SU-DHL-6 (cell line): ENCODE data around the gene LSM7.

Experiments
- H2AFZ ChIP-seq: fragments of 200-600 bp; sonication (generic); 2 replicates; pipeline ENCODE4 v1.6.1; 2014; ENCODE audit warnings: low read depth, mild to moderate bottlenecking, moderate library complexity, mixed read lengths, antibody characterized with exemption, low read length; ENCODE audit not compliant: severe bottlenecking
- H3F3A ChIP-seq: fragments of 200-600 bp; shearing (Covaris generic); 2 replicates; pipeline ENCODE4 v1.6.0; 2016; ENCODE audit warnings: antibody characterized with exemption, mild to moderate bottlenecking; ENCODE audit not compliant: insufficient read depth
- H3K27ac ChIP-seq: fragments of 200-600 bp; sonication (generic); 2 replicates; pipeline ENCODE4 v1.5.1; 2016; ENCODE audit warnings: low read depth, mild to moderate bottlenecking, low read length, moderate library complexity, mixed read lengths
- H3K27me3 ChIP-seq: fragments of 200-600 bp; sonication (generic), shearing (Covaris generic); 2 replicates; pipeline ENCODE4 v1.6.0; 2014; ENCODE audit warnings: mild to moderate bottlenecking, low read length
- H3K36me3 ChIP-seq: fragments of 200-600 bp; sonication (generic); 2 replicates; pipeline ENCODE4 v1.6.1; 2014; ENCODE audit warnings: mild to moderate bottlenecking, low read length, mixed read lengths
- H3K4me2 ChIP-seq: fragments of 300-600, 200-600 bp; shearing (Covaris generic), sonication (generic); 2 replicates; pipeline ENCODE4 v1.6.0; 2014; ENCODE audit warnings: low read length, low read depth, mild to moderate bottlenecking; ENCODE audit not compliant: poor library complexity, severe bottlenecking
- H3K4me3 ChIP-seq: fragments of 200-600 bp; sonication (generic); 2 replicates; pipeline ENCODE4 v1.5.1; 2014; ENCODE audit warnings: antibody characterized with exemption, low read length, mild to moderate bottlenecking, mixed read lengths; ENCODE audit not compliant: insufficient read depth, poor library complexity, severe bottlenecking
- H3K79me2 ChIP-seq: fragments of 200-600 bp; sonication (generic); 2 replicates; pipeline ENCODE4 v1.6.1; 2014; ENCODE audit warnings: mild to moderate bottlenecking, low read length, moderate library complexity; ENCODE audit not compliant: insufficient read depth
- H3K9ac ChIP-seq: fragments of 200-600 bp; sonication (generic); 2 replicates; pipeline ENCODE4 v1.7.0; 2014; ENCODE audit warnings: mild to moderate bottlenecking, low read length
- H3K9me2 ChIP-seq: fragments of 200-600 bp; sonication (generic); replicated peaks from 2 replicates; pipeline ENCODE4 v1.6.1; 2014; ENCODE audit warnings: low read length; ENCODE audit not compliant: insufficient read depth
- H3K9me3 ChIP-seq: fragments of 200-600 bp; sonication (generic); 2 replicates; pipeline ENCODE4 v1.6.1; 2014; ENCODE audit warnings: low read length, mixed read lengths; ENCODE audit not compliant: insufficient read depth
- H4K20me1 ChIP-seq: fragments of 200-600 bp; sonication (generic); 2 replicates; pipeline ENCODE4 v1.6.1; 2014; ENCODE audit warnings: low read depth, mild to moderate bottlenecking, antibody characterized with exemption, low read length, moderate library complexity, mixed read lengths
- CTCF ChIP-seq: fragments of 200-600 bp; sonication (generic); IDR thresholded peaks from one replicate; pipeline ENCODE4 v1.5.1; 2017; ENCODE audit warnings: antibody characterized with exemption, mild to moderate bottlenecking, low read length, moderate library complexity; ENCODE audit not compliant: insufficient read depth, poor library complexity, severe bottlenecking
- EZH2phosphoT487 ChIP-seq: fragments of 200-600 bp; sonication (generic), shearing (Covaris generic); conservative IDR thresholded peaks from 2 replicates; pipeline ENCODE4 v1.6.1; 2018; ENCODE audit warnings: mild to moderate bottlenecking, antibody characterized with exemption, low read length, moderate library complexity, mixed read lengths

Gene LSM7

GRCh38 chr19:2315818-2316353 lies 12.5 kb downstream of the LSM7 start:
- no peak for TF ChIP-seq EZH2phosphoT487
- TF ChIP-seq CTCF = peak; percentile 59
- Histone ChIP-seq H3K27me3 (no peaks in the 10 kb centered on the region), H3K4me3 (no peak overlapping the region), H3K27ac (no peak overlapping the region), H3K9me3 (0 out of 2 replicates have a peak, but pooled peaks cover 9% of the 10 kb centered on the region), H3K9ac (no peak overlapping the region), H3F3A (peaks cover 5% of the 10 kb centered on the region; the same call in 1 of the 2 replicates), H3K79me2 (no peaks in the 10 kb centered on the region), H3K9me2 (no peaks in the 10 kb centered on the region), H3K4me2 (no peak overlapping the region), H3K36me3 (no peaks in the 10 kb centered on the region), H4K20me1 (no peaks in the 10 kb centered on the region), H2AFZ (no peak overlapping the region)

- no peaks in the 10 kb centered on the region for H3K9me2 ChIP-seq
- H3F3A ChIP-seq = peaks cover 5% of the 10 kb centered on the region; the same call in 1 of the 2 replicates
- no peak overlapping the region for H3K9ac ChIP-seq
- 0 out of 2 replicates have a peak, but pooled peaks cover 9% of the 10 kb centered on the region for H3K9me3 ChIP-seq
- no peak overlapping the region for H3K4me2 ChIP-seq
- no peak overlapping the region for H3K4me3 ChIP-seq
- no peaks in the 10 kb centered on the region for H3K79me2 ChIP-seq
- no peaks in the 10 kb centered on the region for H3K27me3 ChIP-seq
- H3K27ac ChIP-seq = no peak overlapping the region
- no peak overlapping the region for H2AFZ ChIP-seq
- H4K20me1 ChIP-seq = no peaks in the 10 kb centered on the region
- TF ChIP-seq EZH2phosphoT487 (no peak), CTCF (no peak)
- H3K36me3 ChIP-seq = no peaks in the 10 kb centered on the region
These were observed 13.1 kb downstream of the LSM7 start for GRCh38 chr19:2315121-2315817.

GRCh38 chr19:2312820-2313501 lies 15.4 kb downstream of the LSM7 start:
- no peak overlapping the region for H3K27ac ChIP-seq
- no peak overlapping the region for H3K4me3 ChIP-seq
- H3K27me3 ChIP-seq = no peaks in the 10 kb centered on the region
- H3K9me3 ChIP-seq = 0 out of 2 replicates have a peak, but pooled peaks cover 9% of the 10 kb centered on the region
- no peak for TF ChIP-seq EZH2phosphoT487
- TF ChIP-seq CTCF = no peak
- H3K4me2 ChIP-seq = no peak overlapping the region
- no peaks in the 10 kb centered on the region for H3K9me2 ChIP-seq
- no peaks in the 10 kb centered on the region for H4K20me1 ChIP-seq
- no peak overlapping the region for H2AFZ ChIP-seq
- no peaks in the 10 kb centered on the region; the same call in 1 of the 2 replicates for H3F3A ChIP-seq
- H3K79me2 ChIP-seq = no peaks in the 10 kb centered on the region
- no peak overlapping the region for H3K9ac ChIP-seq
- no peaks in the 10 kb centered on the region for H3K36me3 ChIP-seq
